ENCODE measurements around the gene RGS12. TPM values are rescaled to one million over a fixed set of nuclear protein-coding genes. Genes with fewer than 3 reads are reported as not detected.
A peak's percentile ranks its signal among the peaks of the same experiment; 100 is the strongest.

Gene RGS12
- total RNA-seq, 1 donor from 2014 or later = 116 TPM

GRCh38 chr4:3331511-3332394 lies 38.9 kb downstream of the RGS12 start:
- no peak for DNase-seq (ENCODE audit: low spot score)

GRCh38 chr4:3332498-3332897 lies 39.7 kb downstream of the RGS12 start:
- TF ChIP-seq CTCF (IDR thresholded peaks at IDR 0.05; ENCODE audit: unreplicated experiment) = no peak
- Mint-ChIP-seq H3K36me3 (ENCODE audit: low read depth, unreplicated experiment) (peaks cover 21% of the 10 kb centered on the region), H3K27ac (ENCODE audit: unreplicated experiment) (peak overlapping the region; percentile 51)

More at GRCh38 chr4:3331511-3332394, 38.9 kb downstream of the RGS12 start:
- Mint-ChIP-seq H3K4me3 (ENCODE audit: unreplicated experiment) (no peak overlapping the region), H3K36me3 (ENCODE audit: low read depth, unreplicated experiment) (peaks cover 14% of the 10 kb centered on the region), H3K27me3 (ENCODE audit: unreplicated experiment) (peaks cover 3% of the 10 kb centered on the region), H3K27ac (ENCODE audit: unreplicated experiment) (peak overlapping the region; percentile 51), H3K4me1 (ENCODE audit: unreplicated experiment) (peaks cover 44% of the 10 kb centered on the region), H3K9me3 (ENCODE audit: unreplicated experiment) (no peaks in the 10 kb centered on the region)
- no peak for TF ChIP-seq CTCF (IDR thresholded peaks at IDR 0.05; ENCODE audit: unreplicated experiment)

GRCh38 chr4:3334316-3334715 lies 41.5 kb downstream of the RGS12 start:
- Mint-ChIP-seq H3K27me3 (ENCODE audit: unreplicated experiment) (peaks cover 3% of the 10 kb centered on the region), H3K36me3 (ENCODE audit: low read depth, unreplicated experiment) (peaks cover 19% of the 10 kb centered on the region), H3K4me3 (ENCODE audit: unreplicated experiment) (no peak overlapping the region), H3K27ac (ENCODE audit: unreplicated experiment) (no peak overlapping the region), H3K4me1 (ENCODE audit: unreplicated experiment) (peaks cover 53% of the 10 kb centered on the region), H3K9me3 (ENCODE audit: unreplicated experiment) (no peaks in the 10 kb centered on the region)
- no peak for TF ChIP-seq CTCF (IDR thresholded peaks at IDR 0.05; ENCODE audit: unreplicated experiment)
- no peak for DNase-seq (ENCODE audit: low spot score)

More at GRCh38 chr4:3332498-3332897, 39.7 kb downstream of the RGS12 start:
- Mint-ChIP-seq H3K27me3 (ENCODE audit: unreplicated experiment) (peaks cover 3% of the 10 kb centered on the region), H3K4me1 (ENCODE audit: unreplicated experiment) (peaks cover 48% of the 10 kb centered on the region), H3K9me3 (ENCODE audit: unreplicated experiment) (no peaks in the 10 kb centered on the region), H3K4me3 (ENCODE audit: unreplicated experiment) (no peak overlapping the region)
- no peak for DNase-seq (ENCODE audit: low spot score)

GRCh38 chr4:3335385-3335784 lies 42.6 kb downstream of the RGS12 start:
- Mint-ChIP-seq H3K4me3 (ENCODE audit: unreplicated experiment) (no peak overlapping the region), H3K9me3 (ENCODE audit: unreplicated experiment) (no peaks in the 10 kb centered on the region), H3K4me1 (ENCODE audit: unreplicated experiment) (peaks cover 52% of the 10 kb centered on the region), H3K36me3 (ENCODE audit: low read depth, unreplicated experiment) (peaks cover 20% of the 10 kb centered on the region), H3K27ac (ENCODE audit: unreplicated experiment) (peak overlapping the region; percentile 57), H3K27me3 (ENCODE audit: unreplicated experiment) (peaks cover 3% of the 10 kb centered on the region)
- TF ChIP-seq CTCF (IDR thresholded peaks at IDR 0.05; ENCODE audit: unreplicated experiment) = no peak
- no peak for DNase-seq (ENCODE audit: low spot score)

- H3K36me3 Mint-ChIP-seq (ENCODE audit: low read depth, unreplicated experiment) = peaks cover 20% of the 10 kb centered on the region
Observed at GRCh38 chr4:3335982-3336381, 43.2 kb downstream of the RGS12 start.

More at GRCh38 chr4:3335982-3336381, 43.2 kb downstream of the RGS12 start:
- DNase-seq (ENCODE audit: low spot score) = no peak
- peaks cover 46% of the 10 kb centered on the region for H3K4me1 Mint-ChIP-seq (ENCODE audit: unreplicated experiment)
- H3K4me3 Mint-ChIP-seq (ENCODE audit: unreplicated experiment) = no peak overlapping the region
- no peaks in the 10 kb centered on the region for H3K9me3 Mint-ChIP-seq (ENCODE audit: unreplicated experiment)
- H3K27me3 Mint-ChIP-seq (ENCODE audit: unreplicated experiment) = peaks cover 3% of the 10 kb centered on the region
- H3K27ac Mint-ChIP-seq (ENCODE audit: unreplicated experiment) = peak overlapping the region; percentile 0
- no peak for TF ChIP-seq CTCF (IDR thresholded peaks at IDR 0.05; ENCODE audit: unreplicated experiment)
